ENCODE data around the gene FAM131C.

Gene FAM131C

GRCh38 chr1:16073490-16074119 lies at the start of gene FAM131C:
Gene FAM131C (minus strand): TSS chr1:16073651. CDS start chr1:16073442, 209 bp downstream.
- peak; percentile 5 for TF ChIP-seq CTCF (IDR thresholded peaks at IDR 0.05; ENCODE audit: low read depth, low read length)
- DNase-seq (ENCODE audit: low read depth, low spot score), result no peak
- peak within 1 kb of the TSS; percentile 18 for H3K4me3 ChIP-seq (ENCODE audit: low read depth, low read length)
- in situ Hi-C loops (cut with HindIII; ENCODE audit: low sequenced_read_pairs), result no loop called here

- in situ Hi-C loops (cut with HindIII; ENCODE audit: low sequenced_read_pairs), result no loop called here
- no peak for TF ChIP-seq CTCF (IDR thresholded peaks at IDR 0.05; ENCODE audit: low read depth, low read length)
- no peak overlapping the region for H3K4me3 ChIP-seq (ENCODE audit: low read depth, low read length)
- DNase-seq (ENCODE audit: low read depth, low spot score), result peak; percentile 76
Observed at GRCh38 chr1:16122916-16123315, 49.5 kb upstream of the FAM131C start.

- in situ Hi-C loops (cut with HindIII; ENCODE audit: low sequenced_read_pairs), result no loop called here
- TF ChIP-seq CTCF (IDR thresholded peaks at IDR 0.05; ENCODE audit: low read depth, low read length), result no peak
- DNase-seq (ENCODE audit: low read depth, low spot score), result peak; percentile 66
- no peak overlapping the region for H3K4me3 ChIP-seq (ENCODE audit: low read depth, low read length)
Observed at GRCh38 chr1:16122350-16122881, 49.0 kb upstream of the FAM131C start.

GRCh38 chr1:16120940-16121410 lies 47.5 kb upstream of the FAM131C start:
- no peak overlapping the region for H3K4me3 ChIP-seq (ENCODE audit: low read depth, low read length)
- peak; percentile 42 for DNase-seq (ENCODE audit: low read depth, low spot score)
- no peak for TF ChIP-seq CTCF (IDR thresholded peaks at IDR 0.05; ENCODE audit: low read depth, low read length)
- in situ Hi-C loops (cut with HindIII; ENCODE audit: low sequenced_read_pairs), result no loop called here

- no peak for TF ChIP-seq CTCF (IDR thresholded peaks at IDR 0.05; ENCODE audit: low read depth, low read length)
- in situ Hi-C loops (cut with HindIII; ENCODE audit: low sequenced_read_pairs), result no loop called here
- no peak for DNase-seq (ENCODE audit: low read depth, low spot score)
- H3K4me3 ChIP-seq (ENCODE audit: low read depth, low read length), result no peak overlapping the region
Observed at GRCh38 chr1:16120407-16120806, 47.0 kb upstream of the FAM131C start.

GRCh38 chr1:16119926-16120325 lies 46.5 kb upstream of the FAM131C start:
- no peak for TF ChIP-seq CTCF (IDR thresholded peaks at IDR 0.05; ENCODE audit: low read depth, low read length)
- no peak for DNase-seq (ENCODE audit: low read depth, low spot score)
- in situ Hi-C loops (cut with HindIII; ENCODE audit: low sequenced_read_pairs), result no loop called here
- H3K4me3 ChIP-seq (ENCODE audit: low read depth, low read length), result no peak overlapping the region

Data from astrocyte of the spinal cord (primary cell).